Vagina (tissue), 2 donors: ENCODE measurements around the gene LRRC70.

Experiments used
- CTCF ChIP-seq, 3 experiments: fragments of 450-650 bp in 2 of 3; fragments of 200-600 bp in 1 of 3; sonication (generic) in 1 of 3; IDR thresholded peaks; one replicate each; pipeline ENCODE4 v1.5.1; 2017 to 2019; ENCODE audit warnings: antibody characterized with exemption in 3 of 3, mild to moderate bottlenecking in 2 of 3, moderate library complexity in 2 of 3
- POLR2A ChIP-seq, 2 donors: fragments of 450-650 bp; IDR thresholded peaks; one replicate each; pipeline ENCODE4 v1.6.1; 2017; ENCODE audit warnings: antibody characterized with exemption in 2 of 2, mild to moderate bottlenecking in 2 of 2, moderate library complexity in 2 of 2

- no peak for TF ChIP-seq POLR2A (IDR thresholded peaks at IDR 0.05)
- no peak for TF ChIP-seq CTCF (IDR thresholded peaks at IDR 0.05)
Measured at GRCh38 chr5:62589504-62589903, 10.9 kb downstream of the LRRC70 start.
